ENCODE measurements around the gene PDAP1.
"Not testable (repeated sequence)": the region's sequence is repeated elsewhere in the genome, so short reads cannot be mapped to it uniquely, and the experiment has no call there.

Gene PDAP1

DNA sequence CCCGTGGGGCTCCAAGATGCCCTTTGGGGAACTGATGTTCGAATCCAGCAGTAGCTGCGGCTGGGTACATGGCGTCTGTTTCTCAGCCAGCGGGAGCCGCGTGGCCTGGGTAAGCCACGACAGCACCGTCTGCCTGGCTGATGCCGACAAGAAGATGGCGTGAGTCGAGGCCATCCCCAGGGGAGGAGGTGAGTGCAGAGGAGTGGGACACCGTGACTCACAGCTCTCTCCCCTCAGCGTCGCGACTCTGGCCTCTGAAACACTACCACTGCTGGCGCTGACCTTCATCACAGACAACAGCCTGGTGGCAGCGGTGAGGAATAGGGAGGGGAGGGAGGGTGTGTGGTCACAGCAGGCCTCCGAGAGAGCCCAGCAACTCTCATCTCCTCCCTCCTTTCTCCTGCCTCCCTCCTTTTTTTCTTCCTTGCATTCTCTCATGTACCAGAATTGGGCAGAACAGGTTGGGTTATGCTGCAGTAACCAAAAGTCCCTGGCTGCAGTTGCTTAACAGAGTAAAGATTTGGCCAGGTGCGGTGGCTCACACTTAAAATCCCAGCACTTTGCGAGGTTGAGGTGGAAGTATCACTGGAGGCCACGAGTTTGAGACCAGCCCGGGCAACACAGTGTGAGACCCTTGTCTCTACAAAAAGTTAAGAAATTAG, 17.3 kb downstream of the PDAP1 start:
- Histone ChIP-seq H3K4me1 (ENCODE audit: low read length) (peaks cover 6% of the 10 kb centered on the region; the same call in 1 of the 2 replicates), H3K27ac (ENCODE audit: low read length) (no peak overlapping the region), H2AFZ (ENCODE audit: low read depth, low read length) (no peak overlapping the region), H3K9ac (ENCODE audit: low read length) (no peak overlapping the region), H3K4me3 (ENCODE audit: low read length) (no peak overlapping the region), H3K9me3 (ENCODE audit: insufficient read depth, low read length) (no peaks in the 10 kb centered on the region), H3K4me2 (ENCODE audit: low read length) (no peak overlapping the region), H3K27me3 (ENCODE audit: low read depth, low read length) (no peaks in the 10 kb centered on the region), H4K20me1 (ENCODE audit: insufficient read depth, low read length) (peaks cover 17% of the 10 kb centered on the region; the same call in 1 of the 2 replicates), H3K36me3 (replicated peaks; ENCODE audit: low read depth, low read length) (peaks cover 63% of the 10 kb centered on the region), H3K79me2 (ENCODE audit: low read length) (peaks cover 6% of the 10 kb centered on the region; the same call in 1 of the 2 replicates)
- TF ChIP-seq EZH2phosphoT487 (IDR thresholded peaks at IDR 0.05; ENCODE audit: low read depth), result no peak
- TF ChIP-seq, protein P1, sequence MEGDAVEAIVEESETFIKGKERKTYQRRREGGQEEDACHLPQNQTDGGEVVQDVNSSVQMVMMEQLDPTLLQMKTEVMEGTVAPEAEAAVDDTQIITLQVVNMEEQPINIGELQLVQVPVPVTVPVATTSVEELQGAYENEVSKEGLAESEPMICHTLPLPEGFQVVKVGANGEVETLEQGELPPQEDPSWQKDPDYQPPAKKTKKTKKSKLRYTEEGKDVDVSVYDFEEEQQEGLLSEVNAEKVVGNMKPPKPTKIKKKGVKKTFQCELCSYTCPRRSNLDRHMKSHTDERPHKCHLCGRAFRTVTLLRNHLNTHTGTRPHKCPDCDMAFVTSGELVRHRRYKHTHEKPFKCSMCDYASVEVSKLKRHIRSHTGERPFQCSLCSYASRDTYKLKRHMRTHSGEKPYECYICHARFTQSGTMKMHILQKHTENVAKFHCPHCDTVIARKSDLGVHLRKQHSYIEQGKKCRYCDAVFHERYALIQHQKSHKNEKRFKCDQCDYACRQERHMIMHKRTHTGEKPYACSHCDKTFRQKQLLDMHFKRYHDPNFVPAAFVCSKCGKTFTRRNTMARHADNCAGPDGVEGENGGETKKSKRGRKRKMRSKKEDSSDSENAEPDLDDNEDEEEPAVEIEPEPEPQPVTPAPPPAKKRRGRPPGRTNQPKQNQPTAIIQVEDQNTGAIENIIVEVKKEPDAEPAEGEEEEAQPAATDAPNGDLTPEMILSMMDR (IDR thresholded peaks at IDR 0.05; ENCODE audit: low read depth, low read length), result no peak

DNA sequence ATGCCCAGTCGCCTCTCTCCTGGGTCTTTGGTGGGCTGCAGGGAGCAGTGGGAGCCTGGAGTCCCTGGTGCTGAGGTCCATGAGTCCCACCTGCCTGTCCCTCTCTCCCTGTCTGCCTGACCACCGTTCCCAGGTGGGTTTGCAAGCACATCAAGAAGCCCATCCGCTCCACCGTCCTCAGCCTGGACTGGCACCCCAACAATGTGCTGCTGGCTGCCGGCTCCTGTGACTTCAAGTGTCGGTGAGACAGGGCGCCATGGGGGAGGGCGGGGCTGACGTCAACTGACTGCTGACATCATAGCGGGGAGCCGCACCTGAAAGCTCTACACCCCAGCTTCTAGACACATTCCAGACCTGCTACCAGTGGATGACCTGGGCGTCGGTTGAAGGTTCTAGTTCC, 18.6 kb downstream of the PDAP1 start:
- TF ChIP-seq, protein P1 (IDR thresholded peaks at IDR 0.05; ENCODE audit: low read depth, low read length), result no peak
- no peak for TF ChIP-seq EZH2phosphoT487 (IDR thresholded peaks at IDR 0.05; ENCODE audit: low read depth)
- Histone ChIP-seq H3K36me3 (replicated peaks; ENCODE audit: low read depth, low read length) (peaks cover 59% of the 10 kb centered on the region), H3K4me1 (ENCODE audit: low read length) (peaks cover 11% of the 10 kb centered on the region), H3K9ac (ENCODE audit: low read length) (no peak overlapping the region), H3K4me3 (ENCODE audit: low read length) (no peak overlapping the region), H3K4me2 (ENCODE audit: low read length) (no peak overlapping the region), H3K9me3 (ENCODE audit: insufficient read depth, low read length) (no peaks in the 10 kb centered on the region), H4K20me1 (ENCODE audit: insufficient read depth, low read length) (peaks cover 14% of the 10 kb centered on the region; the same call in 1 of the 2 replicates), H3K27ac (ENCODE audit: low read length) (no peak overlapping the region), H3K27me3 (ENCODE audit: low read depth, low read length) (no peaks in the 10 kb centered on the region), H2AFZ (ENCODE audit: low read depth, low read length) (no peak overlapping the region), H3K79me2 (ENCODE audit: low read length) (peaks cover 12% of the 10 kb centered on the region; the same call in 1 of the 2 replicates)

DNA sequence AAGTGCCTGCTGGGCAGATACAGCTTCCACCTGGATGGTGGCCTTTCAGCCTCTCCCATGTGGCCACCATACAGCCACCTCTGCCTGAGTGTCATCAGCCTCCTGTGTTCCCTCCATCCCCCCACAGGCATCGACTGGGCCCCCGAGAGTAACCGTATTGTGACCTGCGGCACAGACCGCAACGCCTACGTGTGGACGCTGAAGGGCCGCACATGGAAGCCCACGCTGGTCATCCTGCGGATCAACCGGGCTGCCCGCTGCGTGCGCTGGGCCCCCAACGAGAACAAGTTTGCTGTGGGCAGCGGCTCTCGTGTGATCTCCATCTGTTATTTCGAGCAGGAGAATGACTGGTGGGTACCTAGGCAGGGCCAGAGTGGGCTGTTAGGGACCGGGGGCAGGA, 20.5 kb downstream of the PDAP1 start:
- peaks cover 23% of the 10 kb centered on the region for H3K79me2 ChIP-seq (ENCODE audit: low read length)
- H3K9me3 ChIP-seq (ENCODE audit: insufficient read depth, low read length), result no peaks in the 10 kb centered on the region
- TF ChIP-seq EZH2phosphoT487 (IDR thresholded peaks at IDR 0.05; ENCODE audit: low read depth), result no peak
- TF ChIP-seq, protein P1 (IDR thresholded peaks at IDR 0.05; ENCODE audit: low read depth, low read length), result no peak
- H3K4me1 ChIP-seq (ENCODE audit: low read length), result peaks cover 28% of the 10 kb centered on the region
- peaks cover 2% of the 10 kb centered on the region; the same call in 1 of the 2 replicates for H4K20me1 ChIP-seq (ENCODE audit: insufficient read depth, low read length)
- H2AFZ ChIP-seq (ENCODE audit: low read depth, low read length), result no peak overlapping the region
- peaks cover 54% of the 10 kb centered on the region for H3K36me3 ChIP-seq (replicated peaks; ENCODE audit: low read depth, low read length)
- no peak overlapping the region for H3K9ac ChIP-seq (ENCODE audit: low read length)
- no peak overlapping the region for H3K4me2 ChIP-seq (ENCODE audit: low read length)
- no peak overlapping the region for H3K27ac ChIP-seq (ENCODE audit: low read length)
- no peak overlapping the region for H3K4me3 ChIP-seq (ENCODE audit: low read length)
- no peaks in the 10 kb centered on the region for H3K27me3 ChIP-seq (ENCODE audit: low read depth, low read length)

DNA sequence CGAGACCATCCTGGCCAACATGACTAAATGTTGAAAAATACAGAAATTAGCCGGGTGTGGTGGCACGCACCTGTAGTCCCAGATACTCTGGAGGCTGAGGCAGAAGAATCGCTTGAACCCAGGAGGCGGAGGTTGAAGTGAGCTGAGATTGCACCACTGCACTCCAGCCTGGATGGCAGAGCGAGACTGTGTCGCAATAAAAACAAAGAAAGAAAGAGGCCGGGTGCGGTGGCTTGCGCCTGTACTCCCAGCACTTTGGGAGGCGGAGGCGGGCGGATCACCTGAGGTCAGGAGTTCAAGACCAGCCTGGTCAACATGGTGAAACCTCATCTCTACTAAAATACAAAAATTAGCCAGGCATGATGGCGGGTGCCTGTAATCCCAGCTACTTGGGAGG, 21.2 kb downstream of the PDAP1 start:
- not testable (repeated sequence) for H2AFZ ChIP-seq (ENCODE audit: low read depth, low read length); H3K27me3 ChIP-seq (ENCODE audit: low read depth, low read length); H3K4me3 ChIP-seq (ENCODE audit: low read length); H4K20me1 ChIP-seq (ENCODE audit: insufficient read depth, low read length); H3K9me3 ChIP-seq (ENCODE audit: insufficient read depth, low read length); H3K4me2 ChIP-seq (ENCODE audit: low read length); H3K27ac ChIP-seq (ENCODE audit: low read length); H3K9ac ChIP-seq (ENCODE audit: low read length)
- Histone ChIP-seq H3K4me1 (ENCODE audit: low read length) (peaks cover 28% of the 10 kb centered on the region), H3K79me2 (ENCODE audit: low read length) (peaks cover 30% of the 10 kb centered on the region), H3K36me3 (replicated peaks; ENCODE audit: low read depth, low read length) (peaks cover 50% of the 10 kb centered on the region)

Measured in OCI-LY3 (cell line).